ENCODE measurements around the gene NMB.

- TF ChIP-seq CTCF (IDR thresholded peaks at IDR 0.05): no peak
- TF ChIP-seq POLR2A (IDR thresholded peaks at IDR 0.05): no peak
These were observed 24.4 kb downstream of the NMB start for GRCh38 chr15:84633311-84634227.
